ENCODE measurements around the gene STK17A. TPM values are rescaled to one million over a fixed set of nuclear protein-coding genes. Genes with fewer than 3 reads are reported as not detected.

The STK17A gene
- total RNA-seq, 1 experiment from 2014 or later: 9.8 TPM

GRCh38 chr7:43604251-43604650 is 21.3 kb downstream of the STK17A start:
- Histone ChIP-seq H3K9ac (ENCODE audit: extremely low read depth, insufficient read length, low read length) (no peak overlapping the region), H3K14ac (ENCODE audit: insufficient read depth, low read length) (no peak overlapping the region), H2AFZ (ENCODE audit: low read length) (no peak overlapping the region), H2BK15ac (ENCODE audit: low read depth, low read length) (no peak overlapping the region), H2BK120ac (ENCODE audit: low read depth, low read length, poor library complexity, severe bottlenecking) (no peak overlapping the region), H3T11ph (ENCODE audit: low read length) (no peak overlapping the region), H4K8ac (replicated peaks; ENCODE audit: insufficient read length, low read depth, low read length) (no peak overlapping the region), H3K27ac (ENCODE audit: insufficient read length, low read depth, low read length) (no peak overlapping the region), H3K4me1 (ENCODE audit: insufficient read depth, low read length) (peaks cover 4% of the 10 kb centered on the region; the same call in 1 of the 2 replicates), H4K20me1 (ENCODE audit: control insufficient read depth, insufficient read depth, insufficient read length) (no peaks in the 10 kb centered on the region), H3K18ac (ENCODE audit: insufficient read length, low read depth, low read length) (no peak overlapping the region), H4K5ac (ENCODE audit: insufficient read length, low read depth, low read length) (no peak overlapping the region), H3K4ac (ENCODE audit: low read depth, low read length) (no peak overlapping the region), H3K4me2 (ENCODE audit: insufficient read depth, insufficient read length, low read length) (no peak overlapping the region), H2AK5ac (ENCODE audit: insufficient read length, low read length) (no peak overlapping the region), H3K23me2 (ENCODE audit: insufficient read length, low read depth, low read length, poor library complexity, severe bottlenecking) (no peaks in the 10 kb centered on the region), H2BK5ac (ENCODE audit: insufficient read length, low read length) (no peak overlapping the region), H3K79me1 (ENCODE audit: insufficient read depth, low read depth, low read length, poor library complexity, severe bottlenecking) (no peaks in the 10 kb centered on the region), H3K27me3 (ENCODE audit: insufficient read depth, low read length) (no peaks in the 10 kb centered on the region; the same call in 1 of the 2 replicates), H3K9me3 (ENCODE audit: control insufficient read depth, low read depth, low read length) (no peaks in the 10 kb centered on the region), H2BK20ac (ENCODE audit: low read depth, low read length, poor library complexity, severe bottlenecking) (no peak overlapping the region), H2BK12ac (ENCODE audit: insufficient read length, low read depth, low read length) (no peak overlapping the region), H3K23ac (ENCODE audit: insufficient read length, low read depth, low read length) (no peak overlapping the region), H3K56ac (ENCODE audit: insufficient read length, low read depth, low read length) (no peak overlapping the region), H3K79me2 (ENCODE audit: insufficient read depth, low read length) (no peaks in the 10 kb centered on the region), H4K91ac (ENCODE audit: insufficient read length, low read depth, low read length) (no peak overlapping the region)
- no CpG with 5 or more reads among the region's 1 CpG for WGBS (ENCODE audit: extremely low coverage, insufficient read length, low lambda C conversion rate)
- no peak for DNase-seq
- Mint-ChIP-seq H3K27ac (no peak overlapping the region), H3K36me3 (ENCODE audit: insufficient read depth in 1 of 3, low read depth in 3 of 3) (peaks cover 6 to 16% (median 11%) of the 10 kb centered on the region in 3 experiments; a peak in 6 of 7 replicates), H3K4me1 (no peaks in the 10 kb centered on the region), H3K27me3 (ENCODE audit: low read depth) (no peaks in the 10 kb centered on the region), H3K9me3 (peaks cover 5 to 8% of the 10 kb centered on the region in 2 experiments; a peak in 3 of 5 replicates), H3K4me3 (no peak overlapping the region)
- TF ChIP-seq CTCF (conservative IDR thresholded peaks at IDR 0.05): no peak

Data from H9 (cell line).